GM08714 (cell line): ENCODE measurements around the gene PIP4K2A.

Experiments
- H3K4me3 ChIP-seq: fragments of 200-500 bp; sonication (Bioruptor generic); 2 replicates; pipeline ENCODE4 v1.5.1; 2014; ENCODE audit warnings: mild to moderate bottlenecking, low read length, inconsistent platforms
- ZNF274 ChIP-seq: IDR thresholded peaks from 2 replicates; pipeline ENCODE4 v1.6.1; 2012; ENCODE audit warnings: mild to moderate bottlenecking, low read depth, low read length

The PIP4K2A gene

GRCh38 chr10:22560096-22560912 is 154.1 kb downstream of the PIP4K2A start:
- no peak for TF ChIP-seq ZNF274
- no peak overlapping the region for H3K4me3 ChIP-seq

DNA sequence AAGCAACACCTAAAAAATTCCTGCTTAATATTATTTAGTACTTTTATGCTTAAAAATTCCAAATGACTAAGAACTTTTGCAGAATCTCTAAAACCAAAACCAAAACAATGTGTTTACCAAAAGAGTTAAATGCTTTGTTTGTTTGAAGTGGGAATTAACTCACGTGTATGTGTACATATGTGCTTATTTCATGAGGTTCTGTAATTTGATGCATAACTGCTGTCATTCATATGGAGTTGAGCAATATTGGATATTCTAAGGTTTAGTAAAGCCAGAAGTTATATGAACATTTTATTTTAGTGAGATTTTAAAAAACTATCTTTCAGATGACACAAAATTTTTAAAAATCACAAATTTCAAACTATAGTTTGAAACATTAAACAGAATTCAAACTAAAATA is 157.1 kb downstream of the PIP4K2A start:
- TF ChIP-seq ZNF274: no peak
- H3K4me3 ChIP-seq: no peak overlapping the region

GRCh38 chr10:22556774-22557173 is 157.6 kb downstream of the PIP4K2A start:
- TF ChIP-seq ZNF274: no peak
- no peak overlapping the region for H3K4me3 ChIP-seq

- no peak overlapping the region for H3K4me3 ChIP-seq
- TF ChIP-seq ZNF274: no peak
These were observed 159.8 kb downstream of the PIP4K2A start for GRCh38 chr10:22554461-22555182.

DNA sequence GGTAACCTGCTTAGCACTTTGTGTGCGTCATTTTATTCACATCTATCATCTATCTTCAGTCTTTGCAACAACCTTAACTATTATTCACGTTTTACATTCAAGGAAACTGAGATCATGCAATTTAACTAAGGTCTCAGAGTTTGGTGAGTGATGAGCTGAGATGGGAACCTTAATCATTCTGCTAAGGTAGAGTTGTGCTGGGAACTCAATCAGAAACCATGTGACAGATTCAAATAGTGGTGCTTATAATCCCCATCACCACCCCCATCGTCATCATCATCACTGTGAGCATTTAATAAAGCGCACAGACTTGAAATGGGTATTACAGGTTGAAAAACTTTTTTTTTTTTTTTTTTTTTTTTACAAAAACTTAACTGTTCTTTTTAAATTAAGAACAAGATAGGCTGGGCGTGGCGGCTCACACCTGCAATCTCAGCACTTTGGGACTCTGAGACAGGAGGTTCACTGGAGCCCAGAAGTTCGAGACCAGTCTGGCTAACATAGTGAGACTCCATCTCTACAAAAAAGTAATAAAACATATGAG is 160.9 kb downstream of the PIP4K2A start:
- H3K4me3 ChIP-seq: no peak overlapping the region
- no peak for TF ChIP-seq ZNF274

- no peak overlapping the region for H3K4me3 ChIP-seq
- TF ChIP-seq ZNF274: no peak
These were observed 161.4 kb downstream of the PIP4K2A start for GRCh38 chr10:22552888-22553378.

DNA sequence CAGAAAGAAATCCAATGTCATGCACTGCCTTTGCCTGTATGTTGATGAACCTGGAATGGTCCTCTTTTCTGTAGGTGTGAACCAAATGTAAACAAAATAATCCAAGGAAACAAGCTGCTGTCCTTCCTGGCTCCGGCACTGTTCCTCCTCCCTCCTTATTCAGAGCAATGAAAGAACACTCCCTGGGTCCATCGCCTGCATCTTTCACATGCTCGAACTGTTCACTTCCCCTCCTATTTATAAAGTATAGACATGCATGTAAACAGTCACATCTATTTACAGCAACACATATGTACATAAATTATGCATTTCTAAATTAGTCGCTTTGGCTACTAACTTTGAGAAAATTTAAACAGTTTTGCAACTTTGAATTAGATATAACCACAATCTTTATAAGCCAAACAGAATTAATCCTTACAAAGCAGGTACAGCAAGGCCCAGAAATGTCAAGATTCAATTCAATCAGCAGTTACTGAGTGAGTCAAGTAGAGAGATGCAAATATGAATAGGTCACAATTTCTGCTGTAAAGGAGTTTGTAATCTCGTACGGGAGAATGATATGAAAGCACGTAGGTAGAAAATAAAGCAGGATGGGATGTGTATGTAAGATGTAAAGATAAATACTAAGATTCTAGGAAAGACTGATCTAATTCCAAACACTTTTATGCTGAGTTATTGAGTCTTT is 162.6 kb downstream of the PIP4K2A start:
- no peak for TF ChIP-seq ZNF274
- no peak overlapping the region for H3K4me3 ChIP-seq

- no peak overlapping the region for H3K4me3 ChIP-seq
- TF ChIP-seq ZNF274: no peak
These were observed 163.6 kb downstream of the PIP4K2A start for GRCh38 chr10:22550732-22551131.

DNA sequence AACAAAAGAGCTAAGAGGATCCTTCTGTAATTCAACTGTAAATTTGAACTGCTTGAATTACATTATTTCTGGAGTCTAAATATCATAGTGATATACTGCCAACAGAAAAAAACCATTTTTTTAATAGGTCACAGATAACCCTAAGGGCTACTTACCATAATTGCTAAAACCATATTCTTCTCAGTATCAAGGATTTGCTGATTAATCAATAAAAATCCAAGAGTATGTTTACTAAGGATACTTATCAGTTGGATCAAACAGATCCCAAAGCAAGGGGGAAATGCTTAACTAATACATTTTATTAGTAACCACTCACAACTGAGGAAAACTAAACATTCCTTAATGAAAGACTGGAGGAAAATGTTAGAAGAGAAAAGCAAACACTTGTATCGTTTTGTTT is 166.0 kb downstream of the PIP4K2A start:
- TF ChIP-seq ZNF274: no peak
- H3K4me3 ChIP-seq: no peak overlapping the region

DNA sequence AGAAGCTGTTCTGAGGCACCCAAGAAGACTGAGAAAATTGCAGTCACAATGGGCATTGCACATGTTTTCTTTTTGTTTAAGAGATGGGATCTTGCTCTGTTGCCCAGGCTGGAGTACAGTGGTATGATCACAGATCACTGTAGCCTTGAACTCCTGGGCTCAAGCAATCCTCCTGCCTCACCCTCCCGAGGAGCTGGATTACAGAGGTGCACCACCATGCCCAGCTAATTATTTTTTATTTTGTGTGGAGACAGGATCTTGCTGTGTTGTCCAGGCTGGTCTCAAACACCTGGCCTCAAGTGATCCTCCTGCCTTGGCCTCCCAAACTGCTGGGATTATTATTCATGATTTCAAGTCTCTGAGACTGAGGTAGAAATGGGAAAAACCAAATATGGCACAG is 168.7 kb downstream of the PIP4K2A start:
- no peak overlapping the region for H3K4me3 ChIP-seq
- TF ChIP-seq ZNF274: no peak

DNA sequence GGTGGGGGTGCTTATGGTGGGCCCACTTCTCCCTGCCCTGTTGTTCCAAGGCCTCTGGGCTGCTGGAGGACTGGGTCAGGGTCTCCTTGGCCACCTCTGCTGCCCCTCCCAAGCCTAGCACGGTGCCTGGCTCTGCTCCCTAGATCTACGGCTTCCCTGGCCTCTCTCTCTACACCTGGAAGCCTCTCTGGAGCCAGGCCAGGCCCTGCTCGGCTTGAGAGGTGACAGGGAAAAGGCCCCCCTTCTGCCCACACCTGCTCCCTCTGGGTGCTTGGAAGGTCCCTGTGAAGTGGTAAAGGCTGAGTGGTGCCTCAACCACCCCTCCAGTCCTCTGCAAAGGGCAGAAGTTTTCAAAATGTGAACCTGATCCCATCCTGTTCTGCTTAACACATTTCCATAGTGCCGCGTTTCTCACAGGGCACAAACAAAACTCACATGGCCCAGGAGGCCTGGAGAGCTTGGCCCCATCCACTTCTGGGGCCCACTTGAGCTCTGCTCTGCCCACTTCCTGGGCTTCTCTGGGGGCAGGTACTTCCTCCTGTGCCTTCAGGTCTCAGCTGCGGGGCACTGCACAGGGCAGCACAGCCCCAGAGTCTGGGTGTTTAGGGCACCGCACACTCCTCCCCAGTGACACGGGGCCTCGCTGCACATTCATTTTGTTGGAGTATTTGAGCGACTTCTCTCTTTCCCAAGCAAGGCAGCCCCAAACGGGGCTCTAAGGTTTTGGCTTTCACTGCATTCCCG is 169.9 kb downstream of the PIP4K2A start:
- no peak overlapping the region for H3K4me3 ChIP-seq
- TF ChIP-seq ZNF274: no peak

DNA sequence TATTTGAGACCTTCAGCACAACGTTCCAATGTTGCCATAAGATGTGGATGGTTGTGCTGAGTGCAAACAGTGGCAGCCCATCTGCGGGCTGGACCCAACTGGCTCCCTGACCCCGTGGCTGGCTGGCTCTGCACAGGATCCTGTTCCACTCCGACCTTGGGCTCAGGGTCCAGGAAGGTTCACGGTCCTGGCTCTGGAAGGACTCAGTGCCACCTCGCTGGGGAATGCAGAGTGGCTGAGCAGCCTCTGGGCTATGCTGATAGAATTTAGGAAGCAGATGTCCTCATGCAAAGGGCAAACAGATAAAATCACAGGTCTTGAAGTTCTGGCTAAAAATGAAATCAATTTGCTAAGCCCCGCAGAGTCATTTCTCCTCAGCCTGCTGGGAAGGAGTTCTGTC is 171.6 kb downstream of the PIP4K2A start:
- H3K4me3 ChIP-seq: no peak overlapping the region
- no peak for TF ChIP-seq ZNF274

DNA sequence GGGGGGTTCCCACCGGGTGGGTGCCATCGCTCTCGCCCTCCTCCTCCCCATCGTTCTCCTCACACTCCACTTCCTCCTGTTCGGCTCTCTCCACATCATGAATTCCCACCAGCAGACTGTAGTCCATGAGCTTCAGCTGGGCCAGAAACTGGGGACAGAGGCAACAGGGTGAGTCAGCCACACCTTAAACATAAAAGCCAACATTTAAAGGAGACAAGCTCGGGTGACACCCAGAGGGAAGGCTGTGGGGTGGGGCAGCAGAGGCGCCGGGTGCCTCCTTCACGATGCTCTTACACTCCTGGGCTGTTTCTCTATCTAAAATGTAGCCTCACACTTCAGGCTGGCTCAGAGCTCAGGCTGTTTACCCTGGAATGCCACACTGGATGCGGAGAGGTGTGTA is 172.5 kb downstream of the PIP4K2A start:
- H3K4me3 ChIP-seq: no peak overlapping the region
- TF ChIP-seq ZNF274: no peak

- TF ChIP-seq ZNF274: no peak
- no peak overlapping the region for H3K4me3 ChIP-seq
These were observed 174.6 kb downstream of the PIP4K2A start for GRCh38 chr10:22539579-22540298.
